HG02623 (cell line): ENCODE measurements around the gene PPP2R2C.

Experiments used
- ATAC-seq: cut with Tn5 transposase; IDR thresholded peaks from one replicate; pipeline ENCODE4 v1.9.1; 2021; ENCODE audit warnings: moderate library complexity; ENCODE audit not compliant: unreplicated experiment

The PPP2R2C gene

GRCh38 chr4:6313216-6313615, 159.2 kb downstream of the PPP2R2C start:
- ATAC-seq = no peak

DNA sequence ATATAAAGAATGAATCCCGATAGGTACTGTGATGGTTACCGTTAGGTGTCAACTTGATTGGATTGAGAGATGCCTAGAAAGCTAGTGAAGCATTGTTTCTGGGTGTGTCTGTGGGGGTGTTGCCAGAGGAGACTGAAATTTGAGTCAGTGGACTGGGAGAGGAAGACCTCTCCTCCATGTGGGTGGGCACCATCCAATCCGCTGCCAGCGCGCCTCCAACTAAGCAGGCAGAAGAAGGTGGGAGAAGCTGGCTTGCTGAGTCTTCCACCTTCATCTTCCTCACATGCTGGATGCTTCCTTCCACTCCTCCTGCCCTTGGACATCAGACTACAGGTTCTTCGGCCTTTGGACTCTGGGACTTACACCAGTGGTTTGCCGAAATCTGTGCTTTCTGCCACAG, 162.6 kb downstream of the PPP2R2C start:
- no peak for ATAC-seq

- ATAC-seq = no peak
These were observed 163.3 kb downstream of the PPP2R2C start for GRCh38 chr4:6308899-6309643.

DNA sequence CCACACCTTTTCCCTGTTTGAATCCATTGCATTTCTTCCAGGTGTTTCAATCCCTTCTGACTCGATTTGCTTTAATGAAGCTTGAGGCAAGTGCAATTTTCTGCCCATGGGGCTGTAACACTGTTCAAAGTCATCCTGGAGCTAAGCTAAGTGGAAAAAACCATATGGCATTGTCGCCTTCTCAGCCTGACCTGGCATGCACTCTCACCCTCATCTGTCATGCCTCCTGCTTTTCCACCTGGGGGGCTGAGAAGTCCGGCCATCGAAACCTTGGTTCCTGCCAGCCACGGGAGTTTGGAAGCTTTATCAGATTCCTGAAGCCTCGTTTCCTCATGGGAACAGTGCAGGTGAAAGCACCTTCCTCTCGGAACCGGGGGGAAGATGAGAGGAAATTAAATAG, 164.5 kb downstream of the PPP2R2C start:
- no peak for ATAC-seq

DNA sequence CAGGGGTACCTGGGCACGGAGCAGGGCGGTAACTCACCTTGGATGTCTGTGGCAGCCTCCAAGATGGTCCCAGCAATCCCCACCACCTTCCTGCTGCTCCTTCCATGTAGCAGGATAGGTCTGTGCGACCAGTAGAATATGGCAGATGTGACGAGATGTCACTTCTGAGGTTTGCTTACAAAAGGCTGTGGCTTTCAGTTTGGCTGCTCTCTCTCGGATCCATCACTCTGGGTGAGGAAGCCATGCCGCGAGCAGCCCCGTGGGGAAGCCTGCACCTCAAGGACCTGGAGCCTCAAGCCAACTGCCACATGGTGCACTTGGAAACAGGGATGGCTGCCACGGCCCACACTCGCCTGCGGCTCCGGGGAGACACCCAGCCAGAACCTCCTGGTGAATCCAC, 165.2 kb downstream of the PPP2R2C start:
- no peak for ATAC-seq

GRCh38 chr4:6306299-6306698, 166.1 kb downstream of the PPP2R2C start:
- no peak for ATAC-seq

DNA sequence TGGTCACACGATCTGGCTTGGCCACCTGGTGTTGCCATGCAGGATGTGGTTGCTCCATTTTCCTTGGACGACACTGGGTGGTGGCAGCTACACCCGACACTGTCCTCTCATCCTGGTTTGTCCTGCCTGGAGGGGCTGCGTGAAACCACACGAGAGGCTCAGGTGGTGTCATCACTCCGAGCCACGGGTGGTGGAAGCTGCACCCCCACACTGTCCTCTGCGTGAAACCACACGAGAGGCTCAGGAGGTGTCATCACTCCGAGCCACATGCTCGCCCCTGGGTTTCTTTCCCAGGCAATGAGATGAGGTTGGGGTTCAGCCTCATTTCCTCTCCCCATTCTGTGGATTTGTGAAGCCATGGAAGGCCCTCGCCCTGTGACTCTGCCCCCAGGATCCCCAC, 168.5 kb downstream of the PPP2R2C start:
- no peak for ATAC-seq

GRCh38 chr4:6302869-6303268, 169.5 kb downstream of the PPP2R2C start:
- ATAC-seq = no peak

DNA sequence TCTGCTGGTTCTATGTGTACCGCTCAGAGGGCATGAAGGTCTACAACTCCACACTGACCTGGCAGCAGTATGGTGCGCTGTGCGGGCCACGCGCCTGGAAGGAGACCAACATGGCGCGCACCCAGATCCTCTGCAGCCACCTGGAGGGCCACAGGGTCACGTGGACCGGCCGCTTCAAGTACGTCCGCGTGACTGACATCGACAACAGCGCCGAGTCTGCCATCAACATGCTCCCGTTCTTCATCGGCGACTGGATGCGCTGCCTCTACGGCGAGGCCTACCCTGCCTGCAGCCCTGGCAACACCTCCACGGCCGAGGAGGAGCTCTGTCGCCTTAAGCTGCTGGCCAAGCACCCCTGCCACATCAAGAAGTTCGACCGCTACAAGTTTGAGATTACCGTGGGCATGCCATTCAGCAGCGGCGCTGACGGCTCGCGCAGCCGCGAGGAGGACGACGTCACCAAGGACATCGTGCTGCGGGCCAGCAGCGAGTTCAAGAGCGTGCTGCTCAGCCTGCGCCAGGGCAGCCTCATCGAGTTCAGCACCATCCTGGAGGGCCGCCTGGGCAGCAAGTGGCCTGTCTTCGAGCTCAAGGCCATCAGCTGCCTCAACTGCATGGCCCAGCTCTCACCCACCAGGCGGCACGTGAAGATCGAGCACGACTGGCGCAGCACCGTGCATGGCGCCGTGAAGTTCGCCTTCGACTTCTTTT, 170.5 kb downstream of the PPP2R2C start:
- ATAC-seq = no peak

GRCh38 chr4:6301051-6301731, 171.2 kb downstream of the PPP2R2C start:
- no peak for ATAC-seq

- no peak for ATAC-seq
These were observed 172.1 kb downstream of the PPP2R2C start for GRCh38 chr4:6300359-6300758.

DNA sequence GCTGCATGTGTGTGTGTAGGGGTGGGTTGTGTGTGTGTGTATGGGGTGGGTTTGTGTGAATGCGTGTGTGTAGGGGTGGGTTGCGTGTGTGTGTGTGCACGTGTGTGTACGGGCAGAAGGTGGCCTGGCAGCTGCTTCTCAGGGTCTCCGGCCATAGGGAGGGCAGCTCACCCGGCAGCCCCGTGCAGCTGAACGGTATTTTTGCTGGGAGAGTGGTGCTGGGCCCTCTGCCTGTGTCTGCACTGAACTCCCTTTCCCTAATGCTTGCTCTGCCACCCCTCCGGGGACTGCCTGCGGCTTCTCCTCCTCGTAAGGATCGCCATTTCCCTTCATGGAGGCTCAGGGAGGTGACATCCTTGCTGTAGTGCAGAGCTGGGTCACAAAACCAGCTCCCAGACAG, 172.5 kb downstream of the PPP2R2C start:
- ATAC-seq = no peak

GRCh38 chr4:6298852-6299251, 173.6 kb downstream of the PPP2R2C start:
- ATAC-seq = no peak

- no peak for ATAC-seq
These were observed 174.4 kb downstream of the PPP2R2C start for GRCh38 chr4:6298035-6298434.

GRCh38 chr4:6297266-6297815, 175.1 kb downstream of the PPP2R2C start:
- no peak for ATAC-seq

- ATAC-seq = no peak
These were observed 176.4 kb downstream of the PPP2R2C start for GRCh38 chr4:6296026-6296425.

GRCh38 chr4:6295495-6295894, 176.9 kb downstream of the PPP2R2C start:
- no peak for ATAC-seq

DNA sequence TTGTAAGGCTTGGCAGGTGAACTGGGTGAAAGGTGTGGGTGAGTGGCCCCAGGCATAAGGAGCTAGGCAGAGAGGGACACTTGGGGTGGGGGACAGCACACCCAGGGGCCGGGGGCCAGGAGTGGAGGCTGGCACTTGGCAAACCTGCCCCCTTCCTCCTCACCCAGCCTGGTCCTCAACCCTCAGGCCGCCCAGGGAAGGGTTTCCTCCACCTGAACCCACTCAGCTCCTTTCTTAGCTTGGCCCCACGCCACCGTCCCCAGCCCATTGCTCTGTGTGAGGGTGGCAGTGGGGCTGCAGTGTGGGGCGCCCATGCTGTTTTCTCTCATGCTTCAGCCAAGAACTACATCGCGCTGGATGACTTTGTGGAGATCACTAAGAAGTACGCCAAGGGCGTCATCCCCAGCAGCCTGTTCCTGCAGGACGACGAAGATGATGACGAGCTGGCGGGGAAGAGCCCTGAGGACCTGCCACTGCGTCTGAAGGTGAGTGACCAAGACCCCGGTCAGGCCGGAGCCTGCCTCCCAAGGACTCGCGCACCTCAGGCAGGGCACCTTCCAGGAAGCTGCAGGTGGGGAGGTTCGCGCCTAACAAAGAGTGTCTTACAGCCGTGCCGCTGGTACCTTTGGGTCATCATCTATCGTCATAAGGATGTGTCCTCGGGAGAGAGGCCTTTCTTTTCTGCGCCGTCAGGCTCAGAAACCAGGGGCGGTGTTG, 177.6 kb downstream of the PPP2R2C start:
- ATAC-seq = no peak

GRCh38 chr4:6293661-6294060, 178.8 kb downstream of the PPP2R2C start:
- ATAC-seq = no peak

DNA sequence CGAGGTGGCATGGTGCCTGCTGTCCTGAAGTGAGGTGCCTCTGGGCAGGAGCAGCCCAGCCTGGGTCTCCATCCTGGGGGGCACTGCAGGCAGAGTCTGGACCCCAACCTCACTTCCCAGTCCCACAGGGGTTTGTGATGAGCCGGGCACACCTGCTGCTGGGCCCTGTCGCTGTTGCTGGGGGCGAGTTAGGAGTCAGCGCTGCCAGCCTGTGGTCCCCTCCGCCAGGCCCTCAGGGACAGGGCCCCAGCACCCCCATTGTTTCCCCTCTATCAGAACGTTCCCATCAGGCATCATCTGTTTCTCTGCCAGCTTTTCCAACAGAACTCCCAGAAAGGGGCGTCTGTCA, 179.3 kb downstream of the PPP2R2C start:
- no peak for ATAC-seq
